ENCODE results near the gene C13orf46.
"Not testable (repeated sequence)": the region's sequence is repeated elsewhere in the genome, so short reads cannot be mapped to it uniquely, and the experiment has no call there.

Gene C13orf46

GRCh38 chr13:113991676-113992179 lies 17.9 kb upstream of the C13orf46 start:
- no peak for DNase-seq

GRCh38 chr13:113991191-113991669 lies 17.4 kb upstream of the C13orf46 start:
- DNase-seq: no peak

- no peak for DNase-seq
These were observed 16.5 kb upstream of the C13orf46 start for GRCh38 chr13:113990321-113990837.

- no peak for DNase-seq
These were observed 15.9 kb upstream of the C13orf46 start for GRCh38 chr13:113989585-113990300.

- DNase-seq: not testable (repeated sequence)
These were observed 15.0 kb upstream of the C13orf46 start for GRCh38 chr13:113988859-113989258.

- DNase-seq: no peak
These were observed 8.4 kb upstream of the C13orf46 start for GRCh38 chr13:113982296-113982661.

GRCh38 chr13:113981611-113982295 lies 7.9 kb upstream of the C13orf46 start:
- DNase-seq: no peak

- DNase-seq: peak; percentile 15
These were observed 7.3 kb upstream of the C13orf46 start for GRCh38 chr13:113981194-113981605.

- no peak for DNase-seq
These were observed 6.7 kb upstream of the C13orf46 start for GRCh38 chr13:113980489-113981064.

GRCh38 chr13:113979791-113980471 lies 6.1 kb upstream of the C13orf46 start:
- DNase-seq: no peak

- no peak for DNase-seq
These were observed 5.0 kb upstream of the C13orf46 start for GRCh38 chr13:113978741-113979481.

GRCh38 chr13:113977976-113978375 lies 4.1 kb upstream of the C13orf46 start:
- DNase-seq: no peak

GRCh38 chr13:113976711-113977684 lies 3.1 kb upstream of the C13orf46 start:
- no peak for DNase-seq

- no peak for DNase-seq
These were observed 1.5 kb upstream of the C13orf46 start for GRCh38 chr13:113975416-113975815.

GRCh38 chr13:113974304-113975281 lies 717 bp upstream of the C13orf46 start:
- DNase-seq: no peak

GRCh38 chr13:113972451-113973217 lies 1.2 kb downstream of the C13orf46 start:
- DNase-seq: no peak

GRCh38 chr13:113971471-113972231 lies 2.2 kb downstream of the C13orf46 start:
- DNase-seq: no peak
